Ovary (tissue), 9 donors: ENCODE data around the gene CHD1. TPM values are rescaled to one million over a fixed set of nuclear protein-coding genes. Genes with fewer than 3 reads are reported as not detected.

ENCODE experiments used
- DNase-seq, 5 donors: peaks; one replicate each; pipeline ENCODE4 v3.0.0-alpha.2; 2019 to 2020
- H3K27ac ChIP-seq, 2 donors: fragments of 200-600 bp; one replicate each; pipeline versions ENCODE4 v1.5.1 to v1.8.0; 2019 to 2022
- H3K27me3 ChIP-seq: fragments of 200-600 bp; one replicate; pipeline ENCODE4 v1.8.0; 2022
- H3K36me3 ChIP-seq: fragments of 200-600 bp; sonication (generic); one replicate; pipeline ENCODE4 v1.5.1; 2019
- H3K4me1 ChIP-seq: one replicate; pipeline ENCODE4 v1.8.1; 2013; ENCODE audit warnings: mild to moderate bottlenecking, moderate library complexity; ENCODE audit not compliant: insufficient read depth
- H3K4me3 ChIP-seq: fragments of 200-600 bp; sonication (generic); one replicate; pipeline ENCODE4 v1.5.1; 2017
- H3K9me3 ChIP-seq, 2 donors: fragments of 200-600 bp in 1 of 2; sonication (generic) in 1 of 2; one replicate each; pipeline versions ENCODE4 v1.5.1 to v1.8.1; 2013 to 2019; ENCODE audit warnings: mild to moderate bottlenecking in 1 of 2, moderate library complexity in 1 of 2
- CTCF ChIP-seq, 3 donors: fragments of 450-650 bp in 2 of 3; fragments of 200-600 bp in 1 of 3; IDR thresholded peaks; one replicate each; pipeline versions ENCODE4 v1.5.1 to v1.8.0; 2016 to 2022; ENCODE audit warnings: antibody characterized with exemption in 3 of 3, mild to moderate bottlenecking in 1 of 3
- EP300 ChIP-seq: sonication (generic); formaldehyde crosslinking; IDR thresholded peaks from one replicate; pipeline ENCODE4 v1.6.1; 2017; ENCODE audit warnings: antibody characterized with exemption
- POLR2A ChIP-seq: fragments of 450-650 bp; IDR thresholded peaks from one replicate; pipeline ENCODE4 v1.6.1; 2017; ENCODE audit warnings: antibody characterized with exemption, mild to moderate bottlenecking, moderate library complexity
- WGBS, 3 donors: extraction: QIAGEN DNeasy Blood & Tissue Kit in 1 of 3; methylation state at CpG; one replicate each; pipeline versions ENCODE4 v1.1.5 to v1.1.7; 2013 to 2017; 5-methylcytosine and 5-hydroxymethylcytosine counted together
- intact Hi-C, 4 donors: fragments of 100-400 bp; cut with DNase I; formaldehyde crosslinking; loops; one replicate each; pipeline versions ENCODE4 v1.11.0 to v1.15.1; 2022 to 2023
- polyA plus RNA-seq, 2 donors: library from polyadenylated mRNA; stranded (reverse); fragments of 200-250 nt in 1 of 2; fragments of 350-450 nt in 1 of 2; fragmentation: Illumina TruSeq in 1 of 2; extraction: RNeasy Lipid Tissue Mini Kit (QIAGEN cat#74804) in 1 of 2; gene quantifications; one replicate each; pipeline ENCODE4 v1.2.3, GENCODE V29; 2013 to 2014
- total RNA-seq, 7 donors: library from RNA; depleted of rRNA in 2 of 7; stranded (reverse); fragments of >200 nt in 2 of 7; fragmentation: NEBNext Ultra II Directional in 3 of 7; extraction: Animal tissue kit (Norgen Biotek cat#: 25700) in 3 of 7; gene quantifications; one replicate each; pipeline versions ENCODE4 v1.1.0 to v1.2.4, GENCODE V29; 2016 to 2023
- donor health status: DM: no; HTN: no; CAD: no; lungs with moderate emphysema.
- donor health status: DM: no; HTN: no; CAD: no.
- donor health status: Bipolar disorder and iron deficiency.
- donor health status: DM: yes; HTN: yes; CAD: no.
- donor health status: DM: no; HTN: no; CAD: no.
- donor health status: DM: yes; HTN: yes; CAD: no.

Gene CHD1
- total and polyA plus RNA-seq, 9 donors = 19.6 to 75.8 (median 46.5) TPM

GRCh38 chr5:98929710-98930298 lies 997 bp upstream of the CHD1 start:
- no peaks in the 10 kb centered on the region for H3K9me3 ChIP-seq
- peak overlapping the region; percentile 100 for H3K27ac ChIP-seq
- no peaks in the 10 kb centered on the region for H3K27me3 ChIP-seq
- TF ChIP-seq POLR2A (no peak), EP300 (no peak), CTCF (IDR thresholded peaks at IDR 0.05) (no peak)
- intact Hi-C loops = loop anchor here in 2 of 4 donors (2.0 to 5.0 kb wide), 2 partner anchors 157 to 158 kb away; partner anchors contain the start of gene RGMB (in 2 of the 2)
- no peaks in the 10 kb centered on the region for H3K36me3 ChIP-seq
- DNase-seq = peak in 3 of 5 donors; percentile 26 to 40 (median 32)
- WGBS, 3 donors = 6% methylated on average over 21 of the region's 21 CpGs
- H3K4me3 ChIP-seq = peak overlapping the region; percentile 62
- H3K4me1 ChIP-seq = peaks cover 2% of the 10 kb centered on the region

- peak; percentile 72 to 85 (median 82) for DNase-seq
- Histone ChIP-seq H3K4me1 (no peaks in the 10 kb centered on the region), H3K4me3 (peak overlapping the region; percentile 62), H3K36me3 (no peaks in the 10 kb centered on the region), H3K27me3 (no peaks in the 10 kb centered on the region), H3K27ac (peak overlapping the region; percentile 100), H3K9me3 (no peaks in the 10 kb centered on the region)
- intact Hi-C loops = loop anchor here in 2 of 4 donors (2.0 to 5.0 kb wide), 2 partner anchors 155 to 156 kb away; partner anchors contain the start of gene RGMB (in 2 of the 2)
- peak; percentile 44 for TF ChIP-seq POLR2A
- no peak for TF ChIP-seq CTCF (IDR thresholded peaks at IDR 0.05)
- WGBS, 3 donors = 0 to 1% (median 0%) methylated on average over 45 to 106 of the region's 106 CpGs
Measured at GRCh38 chr5:98927989-98928872, 576 bp downstream of the CHD1 start.

- TF ChIP-seq POLR2A (peak; percentile 60), EP300 (no peak), CTCF (IDR thresholded peaks at IDR 0.05) (no peak)
- intact Hi-C loops = loop anchor here in 1 of 4 donors (5.0 kb wide), 1 partner anchor 155 kb away; the partner anchor contains the start of gene RGMB
- peak overlapping the region; percentile 62 for H3K4me3 ChIP-seq
- no peaks in the 10 kb centered on the region for H3K27me3 ChIP-seq
- DNase-seq = peak; percentile 51 to 67 (median 56)
- no peaks in the 10 kb centered on the region for H3K9me3 ChIP-seq
- no peaks in the 10 kb centered on the region for H3K36me3 ChIP-seq
- peak overlapping the region; percentile 100 for H3K27ac ChIP-seq
- WGBS, 3 donors = 0 to 1% (median 0%) methylated on average over 14 of the region's 14 CpGs
- H3K4me1 ChIP-seq = no peaks in the 10 kb centered on the region
Measured at GRCh38 chr5:98927242-98927988, 1.4 kb downstream of the CHD1 start.

- Histone ChIP-seq H3K36me3 (no peaks in the 10 kb centered on the region), H3K9me3 (no peaks in the 10 kb centered on the region), H3K4me3 (no peak overlapping the region), H3K27me3 (no peaks in the 10 kb centered on the region), H3K4me1 (no peaks in the 10 kb centered on the region), H3K27ac (no peak overlapping the region)
- 83 to 90% (median 88%) methylated on average over 3 of the region's 3 CpGs for WGBS, 3 donors
- no peak for TF ChIP-seq POLR2A
- no peak for TF ChIP-seq CTCF (IDR thresholded peaks at IDR 0.05)
- TF ChIP-seq EP300 = no peak
- DNase-seq = no peak
- intact Hi-C loops = no loop called here
Measured at GRCh38 chr5:98923966-98924365, 4.8 kb downstream of the CHD1 start.
